Measurements from ENCODE around the gene ARHGAP28. TPM values are rescaled to one million over a fixed set of nuclear protein-coding genes. Genes with fewer than 3 reads are reported as not detected.

ARHGAP28 gene
- polyA plus RNA-seq, 1 donor from 2014 or later = 9.8 TPM

- Histone ChIP-seq H3K9ac (ENCODE audit: low read length) (no peak overlapping the region), H4K20me1 (ENCODE audit: insufficient read depth) (no peaks in the 10 kb centered on the region), H3K4me2 (ENCODE audit: low read length) (no peak overlapping the region), H3K9me2 (ENCODE audit: insufficient read depth, low read length) (no peaks in the 10 kb centered on the region), H3K27ac (ENCODE audit: low read length) (no peak overlapping the region), H3F3A (ENCODE audit: insufficient read depth, low read length, poor library complexity, severe bottlenecking) (no peaks in the 10 kb centered on the region), H3K4me3 (ENCODE audit: low read length) (no peak overlapping the region), H3K36me3 (ENCODE audit: insufficient read depth, low read length) (no peaks in the 10 kb centered on the region), H2AFZ (ENCODE audit: low read depth, low read length) (no peak overlapping the region), H3K9me3 (ENCODE audit: low read length) (no peaks in the 10 kb centered on the region), H3K27me3 (ENCODE audit: insufficient read depth, low read depth, low read length) (no peaks in the 10 kb centered on the region), H3K79me2 (replicated peaks; ENCODE audit: insufficient read depth, low read length) (no peaks in the 10 kb centered on the region)
- TF ChIP-seq MXI1 (conservative IDR thresholded peaks at IDR 0.05; ENCODE audit: poor library complexity, severe bottlenecking) = no peak
- no peak for TF ChIP-seq TAF1 (IDR thresholded peaks at IDR 0.05; ENCODE audit: low read depth)
- TF ChIP-seq POLR2AphosphoS5 (IDR thresholded peaks at IDR 0.05) = no peak
- no peak for TF ChIP-seq EP300 (conservative IDR thresholded peaks at IDR 0.05; ENCODE audit: poor library complexity, severe bottlenecking)
- TF ChIP-seq SMC3 (conservative IDR thresholded peaks at IDR 0.05; ENCODE audit: poor library complexity) = no peak
- no peak for TF ChIP-seq RAD21 (conservative IDR thresholded peaks at IDR 0.05)
- TF ChIP-seq CTCF (IDR thresholded peaks at IDR 0.05; ENCODE audit: poor library complexity, severe bottlenecking) = no peak
Measured at GRCh38 chr18:6775702-6776101, 46.2 kb downstream of the ARHGAP28 start.

GRCh38 chr18:6776188-6776587 is 46.7 kb downstream of the ARHGAP28 start:
- H2AFZ ChIP-seq (ENCODE audit: low read depth, low read length) = no peak overlapping the region
- no peak overlapping the region for H3K4me3 ChIP-seq (ENCODE audit: low read length)
- no peaks in the 10 kb centered on the region for H3F3A ChIP-seq (ENCODE audit: insufficient read depth, low read length, poor library complexity, severe bottlenecking)
- H3K9me3 ChIP-seq (ENCODE audit: low read length) = no peaks in the 10 kb centered on the region
- H3K36me3 ChIP-seq (ENCODE audit: insufficient read depth, low read length) = no peaks in the 10 kb centered on the region
- H3K9me2 ChIP-seq (ENCODE audit: insufficient read depth, low read length) = no peaks in the 10 kb centered on the region
- H4K20me1 ChIP-seq (ENCODE audit: insufficient read depth) = no peaks in the 10 kb centered on the region
- H3K27me3 ChIP-seq (ENCODE audit: insufficient read depth, low read depth, low read length) = no peaks in the 10 kb centered on the region
- no peak for TF ChIP-seq POLR2AphosphoS5 (IDR thresholded peaks at IDR 0.05)
- TF ChIP-seq REST (IDR thresholded peaks at IDR 0.05; ENCODE audit: borderline replicate concordance) = no peak
- no peak for TF ChIP-seq EP300 (conservative IDR thresholded peaks at IDR 0.05; ENCODE audit: poor library complexity, severe bottlenecking)
- TF ChIP-seq EZH2 (IDR thresholded peaks at IDR 0.05; ENCODE audit: borderline replicate concordance, insufficient read depth, low read length, poor library complexity, severe bottlenecking) = no peak
- TF ChIP-seq RAD21 (conservative IDR thresholded peaks at IDR 0.05) = no peak
- TF ChIP-seq MXI1 (conservative IDR thresholded peaks at IDR 0.05; ENCODE audit: poor library complexity, severe bottlenecking) = no peak
- no peak for TF ChIP-seq SMC3 (conservative IDR thresholded peaks at IDR 0.05; ENCODE audit: poor library complexity)
- TF ChIP-seq TAF1 (IDR thresholded peaks at IDR 0.05; ENCODE audit: low read depth) = no peak
- no peak for TF ChIP-seq CTCF (IDR thresholded peaks at IDR 0.05; ENCODE audit: poor library complexity, severe bottlenecking)
- no peak overlapping the region for H3K27ac ChIP-seq (ENCODE audit: low read length)
- H3K4me2 ChIP-seq (ENCODE audit: low read length) = no peak overlapping the region
- H3K79me2 ChIP-seq (replicated peaks; ENCODE audit: insufficient read depth, low read length) = no peaks in the 10 kb centered on the region
- H3K9ac ChIP-seq (ENCODE audit: low read length) = no peak overlapping the region

Measured in neural cell (in vitro differentiated cells).